Retinal pigment epithelial cell (primary cell): ENCODE results near the gene RSPH1.

Source experiments
- DNase-seq: peaks from one replicate; pipeline ENCODE4 v3.0.0-alpha.2; 2010; ENCODE audit warnings: low read depth
- H3K4me3 ChIP-seq: 2 replicates; pipeline ENCODE4 v1.5.1; 2011; ENCODE audit warnings: mild to moderate bottlenecking, low read length, control low read depth, moderate library complexity
- TF ChIP-seq, protein P1 (sequence below): conservative IDR thresholded peaks from 2 replicates; pipeline ENCODE4 v1.5.1; 2011; ENCODE audit warnings: low read depth, low read length, control low read depth, inconsistent platforms

RSPH1 gene

GRCh38 chr21:42448686-42449085 lies 47.3 kb downstream of the RSPH1 start:
- H3K4me3 ChIP-seq: no peak overlapping the region
- TF ChIP-seq, protein P1, sequence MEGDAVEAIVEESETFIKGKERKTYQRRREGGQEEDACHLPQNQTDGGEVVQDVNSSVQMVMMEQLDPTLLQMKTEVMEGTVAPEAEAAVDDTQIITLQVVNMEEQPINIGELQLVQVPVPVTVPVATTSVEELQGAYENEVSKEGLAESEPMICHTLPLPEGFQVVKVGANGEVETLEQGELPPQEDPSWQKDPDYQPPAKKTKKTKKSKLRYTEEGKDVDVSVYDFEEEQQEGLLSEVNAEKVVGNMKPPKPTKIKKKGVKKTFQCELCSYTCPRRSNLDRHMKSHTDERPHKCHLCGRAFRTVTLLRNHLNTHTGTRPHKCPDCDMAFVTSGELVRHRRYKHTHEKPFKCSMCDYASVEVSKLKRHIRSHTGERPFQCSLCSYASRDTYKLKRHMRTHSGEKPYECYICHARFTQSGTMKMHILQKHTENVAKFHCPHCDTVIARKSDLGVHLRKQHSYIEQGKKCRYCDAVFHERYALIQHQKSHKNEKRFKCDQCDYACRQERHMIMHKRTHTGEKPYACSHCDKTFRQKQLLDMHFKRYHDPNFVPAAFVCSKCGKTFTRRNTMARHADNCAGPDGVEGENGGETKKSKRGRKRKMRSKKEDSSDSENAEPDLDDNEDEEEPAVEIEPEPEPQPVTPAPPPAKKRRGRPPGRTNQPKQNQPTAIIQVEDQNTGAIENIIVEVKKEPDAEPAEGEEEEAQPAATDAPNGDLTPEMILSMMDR: no peak
- DNase-seq: no peak

GRCh38 chr21:42447732-42448131 lies 48.3 kb downstream of the RSPH1 start:
- DNase-seq: no peak
- no peak overlapping the region for H3K4me3 ChIP-seq
- TF ChIP-seq, protein P1: no peak

GRCh38 chr21:42447182-42447581 lies 48.8 kb downstream of the RSPH1 start:
- TF ChIP-seq, protein P1: no peak
- no peak for DNase-seq
- H3K4me3 ChIP-seq: no peak overlapping the region

DNA sequence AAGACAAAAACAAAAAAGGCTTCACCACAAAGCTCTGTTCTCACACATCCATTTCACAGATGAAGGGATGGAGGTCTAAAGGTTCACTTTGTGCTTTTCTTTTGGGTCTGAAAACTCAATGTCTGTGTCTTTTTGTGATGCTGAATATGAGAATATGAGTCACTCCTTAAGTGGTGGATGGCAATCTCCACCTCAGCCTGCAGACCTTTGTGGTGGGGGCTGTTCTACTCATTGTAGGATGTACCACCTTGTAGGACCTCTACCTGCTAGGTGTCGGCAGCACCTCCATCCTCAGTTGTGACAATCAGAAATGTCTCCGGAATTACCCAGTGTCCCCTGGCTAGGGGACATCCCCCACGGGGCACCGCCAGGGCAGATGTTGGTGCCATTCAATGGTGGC lies 49.5 kb downstream of the RSPH1 start:
- no peak for DNase-seq
- TF ChIP-seq, protein P1: no peak
- no peak overlapping the region for H3K4me3 ChIP-seq

DNA sequence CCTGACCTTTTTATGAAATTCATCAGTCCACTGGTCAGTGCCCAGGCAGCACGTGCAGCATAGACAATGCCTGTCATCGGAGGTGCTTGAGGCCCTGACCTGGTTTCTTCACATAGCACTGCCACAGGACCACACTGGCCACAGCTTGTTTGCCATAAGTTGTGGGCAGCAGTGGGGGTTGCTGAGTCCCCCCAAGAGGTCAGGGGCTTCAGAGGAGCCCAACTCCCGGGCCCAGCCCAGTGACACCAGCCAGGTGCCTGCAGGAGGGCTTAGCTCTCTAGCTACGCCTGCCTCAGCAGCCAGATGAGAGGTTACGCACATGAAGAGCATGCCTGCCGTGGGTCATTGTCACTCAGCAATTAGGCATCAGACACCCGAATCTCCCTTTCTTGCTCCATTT lies 50.7 kb downstream of the RSPH1 start:
- TF ChIP-seq, protein P1: no peak
- no peak for DNase-seq
- H3K4me3 ChIP-seq: no peak overlapping the region

- DNase-seq: no peak
- no peak overlapping the region for H3K4me3 ChIP-seq
- TF ChIP-seq, protein P1: no peak
These were observed 51.3 kb downstream of the RSPH1 start for GRCh38 chr21:42444745-42445059.

DNA sequence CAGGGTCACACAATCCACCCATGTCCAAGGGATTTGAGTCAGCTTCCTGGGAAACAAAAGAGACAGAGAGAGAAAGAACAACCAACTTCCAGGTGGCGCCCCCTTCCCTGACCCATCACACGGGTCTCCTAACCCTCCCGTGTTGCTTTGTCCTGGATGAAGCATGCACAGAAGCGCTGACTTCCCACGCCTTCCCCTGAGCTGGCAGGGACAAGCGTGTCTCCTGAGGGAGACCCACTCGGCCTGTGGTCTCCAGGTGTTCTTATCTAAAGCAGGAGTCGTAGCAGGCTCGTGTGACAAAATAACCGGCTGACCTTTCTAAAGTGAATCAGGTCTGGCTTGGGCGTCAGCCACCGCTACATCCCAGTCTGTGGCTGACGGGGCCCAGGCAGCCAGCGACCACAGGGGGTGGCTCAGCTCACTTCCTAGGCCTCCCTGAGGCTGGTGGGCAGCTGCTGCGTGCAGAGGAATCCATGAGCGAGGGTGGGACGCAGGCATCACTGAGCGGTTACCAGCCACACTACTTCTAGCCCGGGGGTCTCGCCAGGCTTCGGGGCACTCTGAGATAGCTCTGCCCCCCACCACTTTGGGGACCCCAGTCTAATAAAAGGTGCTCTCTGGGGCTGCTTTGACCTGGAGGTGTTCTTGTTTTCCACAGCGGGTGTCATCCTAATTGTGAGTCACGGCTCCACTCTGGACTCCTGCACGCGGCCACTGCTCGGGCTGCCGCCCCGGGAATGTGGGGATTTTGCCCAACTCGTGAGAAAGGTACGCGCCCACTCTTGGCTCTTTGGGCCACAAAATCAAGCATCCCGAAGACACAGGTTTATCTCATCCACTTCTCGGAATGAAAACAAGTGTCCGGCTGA lies 51.9 kb downstream of the RSPH1 start:
- TF ChIP-seq, protein P1: no peak
- no peak for DNase-seq
- no peak overlapping the region for H3K4me3 ChIP-seq
